GM21447 (cell line): ENCODE results near the gene LDB2.

Source experiments
- ATAC-seq: cut with Tn5 transposase; IDR thresholded peaks from one replicate; pipeline ENCODE4 v1.9.1; 2021; ENCODE audit not compliant: unreplicated experiment

The LDB2 gene

DNA sequence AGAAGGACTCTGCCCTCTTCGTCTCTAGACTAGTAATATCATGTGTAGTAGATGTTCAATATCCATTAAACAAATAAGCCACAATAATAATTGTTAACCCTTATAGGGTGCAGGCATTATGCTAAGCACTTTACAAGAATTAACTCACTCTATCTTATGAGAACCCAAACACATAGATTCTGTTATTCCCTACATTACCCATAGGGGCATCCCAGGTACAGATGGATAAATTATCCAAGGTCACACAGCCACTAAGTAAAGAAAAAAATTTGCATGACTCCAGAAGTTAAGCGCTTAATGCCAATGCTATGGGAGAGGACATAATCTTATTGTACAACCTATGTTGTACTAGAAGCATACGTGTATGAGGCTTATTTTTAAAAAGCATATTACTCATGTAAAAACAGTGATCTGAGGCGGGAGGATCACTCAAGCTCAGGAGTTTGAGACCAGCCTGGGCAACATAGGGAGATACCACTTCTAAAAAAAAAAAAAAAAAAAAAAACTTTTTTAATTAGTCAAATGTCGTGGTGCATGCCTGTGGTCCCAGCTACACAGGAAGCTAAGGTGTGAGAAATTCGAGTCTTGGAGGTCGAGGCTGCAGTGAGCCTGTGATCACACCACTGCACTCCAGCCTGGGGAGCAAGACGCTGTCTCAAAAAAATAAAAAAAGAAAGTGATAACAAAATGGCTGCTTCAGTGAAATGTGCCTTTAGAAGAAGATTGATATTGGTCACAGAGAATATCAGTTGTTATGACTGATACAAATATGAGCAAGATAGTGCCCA is 13.6 kb downstream of the LDB2 start:
- ATAC-seq = no peak

DNA sequence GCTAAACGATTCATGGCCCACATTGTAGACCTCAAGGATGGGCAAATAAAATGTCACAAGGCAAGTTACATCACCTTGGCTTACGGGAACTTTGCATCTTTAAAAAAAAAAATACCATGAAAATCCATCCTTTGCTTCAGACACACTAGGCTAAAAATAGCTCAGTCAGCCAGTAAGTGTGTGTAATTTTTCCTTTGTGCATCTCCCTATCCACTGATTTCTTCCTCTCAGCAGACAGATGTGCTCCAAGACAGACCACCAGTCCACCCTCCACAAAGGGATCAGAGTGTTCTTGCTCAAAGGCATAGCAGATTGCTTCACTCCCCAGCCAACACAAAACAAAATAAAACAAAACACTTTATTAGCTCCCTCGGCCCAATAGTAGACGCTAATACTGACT is 14.6 kb downstream of the LDB2 start:
- no peak for ATAC-seq

DNA sequence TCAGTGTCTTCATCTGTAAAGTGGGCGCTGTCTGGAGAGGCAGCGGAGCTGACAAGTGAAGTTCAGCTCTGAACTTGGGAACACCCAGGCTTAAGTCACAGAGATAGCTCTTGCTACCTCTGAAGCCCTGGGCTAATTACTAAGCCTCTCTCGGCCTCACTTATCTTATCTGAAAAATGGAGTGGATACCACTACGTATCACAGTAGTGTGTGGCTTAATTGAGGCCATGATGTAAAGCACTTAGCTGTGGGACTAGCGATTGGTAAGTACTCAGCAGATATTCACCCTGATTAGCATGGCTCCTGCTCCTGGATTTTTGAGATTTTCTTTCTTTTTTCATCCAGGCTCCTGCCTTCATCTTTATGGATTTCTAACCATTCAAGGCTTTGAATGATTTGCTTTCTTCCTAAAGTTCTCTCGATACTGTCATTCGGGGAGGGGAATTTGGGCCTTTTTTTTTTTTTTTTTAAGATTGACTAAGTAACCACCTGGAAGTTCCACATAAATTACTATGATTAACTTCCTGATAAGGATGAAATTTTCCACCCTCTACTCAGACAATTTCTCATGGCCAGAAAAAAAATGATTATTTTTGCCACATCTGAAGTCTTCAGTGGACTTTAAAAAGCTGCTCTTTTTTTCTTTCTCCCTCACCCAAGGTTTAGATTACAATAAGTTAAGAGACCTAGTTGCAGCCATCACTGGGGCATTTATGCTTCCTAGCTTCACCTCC is 17.1 kb downstream of the LDB2 start:
- no peak for ATAC-seq

DNA sequence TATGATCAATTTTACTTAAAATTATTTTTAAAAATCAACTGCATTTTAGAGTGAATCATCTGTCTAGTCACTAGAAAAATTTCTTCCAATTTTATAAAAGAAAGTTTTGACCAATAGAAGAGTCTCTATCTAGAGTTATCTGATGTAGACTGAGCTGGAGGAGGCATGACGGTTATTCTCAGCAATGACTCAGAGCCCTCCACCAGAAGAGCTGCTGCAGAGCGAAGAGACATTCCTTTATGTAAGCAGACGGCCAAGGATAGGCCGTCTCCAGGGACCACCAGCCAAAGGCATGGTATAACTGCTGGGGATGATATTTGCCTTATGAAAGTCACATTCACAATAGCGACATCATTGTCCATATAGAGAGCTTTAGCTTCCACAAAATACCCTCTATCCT is 23.0 kb downstream of the LDB2 start:
- no peak for ATAC-seq

DNA sequence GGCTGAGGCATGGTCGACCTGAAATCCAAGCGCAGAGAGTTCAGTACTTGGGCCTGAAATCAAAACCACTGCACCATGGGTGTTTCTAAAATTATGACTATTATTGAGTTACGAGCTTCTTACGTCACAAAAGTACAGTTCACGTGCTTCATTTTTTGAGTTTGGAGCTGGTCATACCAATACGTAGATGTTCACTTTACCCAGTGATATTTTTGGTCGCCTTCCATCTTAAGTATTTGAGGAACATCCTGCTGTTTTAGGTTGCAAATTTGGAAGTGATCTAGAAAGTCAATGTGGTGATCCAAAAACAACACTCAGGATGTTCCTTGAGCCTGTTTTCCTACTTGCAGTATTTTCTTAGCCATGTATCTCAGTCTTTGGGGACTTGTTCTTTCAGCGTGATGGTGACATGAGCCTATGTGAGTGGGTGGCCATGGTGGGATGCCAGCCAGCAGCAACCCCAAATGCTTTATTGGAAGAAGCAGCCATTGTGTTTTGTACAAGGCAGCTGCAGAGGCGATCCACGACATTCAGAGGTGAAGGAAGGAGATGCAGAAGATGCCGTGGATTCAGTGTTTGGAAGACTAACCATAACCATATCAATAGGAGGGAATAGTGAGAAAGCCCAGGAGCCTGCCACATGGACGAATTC is 28.7 kb downstream of the LDB2 start:
- no peak for ATAC-seq

DNA sequence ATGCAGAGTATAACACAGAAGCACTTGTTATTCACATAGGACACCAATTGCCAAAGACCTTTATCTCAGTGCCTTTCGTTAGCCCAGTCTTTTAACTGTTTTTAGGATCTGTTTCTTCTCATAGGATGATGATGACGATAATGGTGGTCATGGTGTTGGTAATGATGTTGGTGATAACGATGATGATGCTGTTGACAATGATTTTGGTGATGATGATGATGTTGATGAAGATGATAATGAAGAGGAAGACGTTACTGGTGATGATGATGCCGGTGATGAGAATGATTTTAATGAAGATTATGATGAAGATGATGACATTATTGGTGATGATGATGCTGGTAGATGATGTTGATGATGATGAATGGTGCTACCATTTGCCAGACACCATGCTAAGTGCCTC is 29.8 kb downstream of the LDB2 start:
- ATAC-seq = no peak

DNA sequence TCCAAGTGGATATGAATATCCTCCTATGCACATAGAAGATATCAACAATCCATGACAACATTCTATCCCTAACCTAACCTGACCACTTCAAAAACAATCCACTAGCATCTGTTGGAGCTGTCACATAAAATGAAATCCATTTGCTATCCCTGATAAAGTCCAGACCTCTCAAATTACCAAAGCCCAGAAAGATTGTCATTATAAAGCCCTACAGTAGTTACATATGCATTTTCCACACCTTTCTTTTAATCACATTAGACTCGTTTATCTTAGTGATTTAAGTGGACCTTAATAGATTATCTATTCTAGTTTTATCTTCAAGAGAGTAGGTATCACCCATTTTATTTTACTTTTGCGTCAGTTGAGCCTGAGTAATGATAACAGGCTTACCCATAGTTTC is 30.6 kb downstream of the LDB2 start:
- no peak for ATAC-seq

DNA sequence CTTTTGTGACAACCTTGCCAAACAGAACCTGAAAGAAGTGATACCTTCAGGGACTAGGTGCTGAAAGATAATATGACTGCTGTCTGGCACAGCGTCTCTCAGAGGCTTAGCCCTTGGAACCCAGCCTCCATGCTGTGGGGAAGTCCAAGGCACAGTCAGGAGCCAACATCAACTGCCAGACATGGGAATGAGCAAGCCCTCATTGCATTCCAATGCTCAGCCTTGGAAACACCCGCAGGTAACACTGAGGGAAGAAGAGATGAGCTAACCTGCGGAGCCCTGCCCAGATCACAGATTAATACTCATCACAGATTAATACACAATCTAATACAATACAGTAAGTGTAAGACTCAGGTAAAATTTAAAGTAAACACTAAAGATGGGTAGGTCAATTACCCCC is 31.5 kb downstream of the LDB2 start:
- no peak for ATAC-seq

DNA sequence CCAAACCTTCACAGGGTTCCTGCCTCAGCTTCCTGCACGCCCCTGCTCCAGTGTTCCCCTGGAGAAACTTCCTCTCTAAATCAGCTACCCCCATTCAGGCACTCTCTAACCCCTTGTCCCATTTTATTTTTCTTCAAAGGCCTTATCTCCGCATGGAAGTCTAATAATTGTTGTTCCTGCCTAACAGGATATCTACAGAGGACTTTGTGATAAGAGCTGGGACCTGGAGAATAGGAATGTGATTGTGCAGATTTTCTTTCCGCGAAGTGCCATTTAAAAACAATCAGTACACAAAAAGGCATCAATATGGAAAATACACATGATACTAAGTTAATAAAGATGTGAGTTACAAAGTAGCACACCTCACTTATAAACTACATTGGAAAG is 32.6 kb downstream of the LDB2 start:
- ATAC-seq = no peak

DNA sequence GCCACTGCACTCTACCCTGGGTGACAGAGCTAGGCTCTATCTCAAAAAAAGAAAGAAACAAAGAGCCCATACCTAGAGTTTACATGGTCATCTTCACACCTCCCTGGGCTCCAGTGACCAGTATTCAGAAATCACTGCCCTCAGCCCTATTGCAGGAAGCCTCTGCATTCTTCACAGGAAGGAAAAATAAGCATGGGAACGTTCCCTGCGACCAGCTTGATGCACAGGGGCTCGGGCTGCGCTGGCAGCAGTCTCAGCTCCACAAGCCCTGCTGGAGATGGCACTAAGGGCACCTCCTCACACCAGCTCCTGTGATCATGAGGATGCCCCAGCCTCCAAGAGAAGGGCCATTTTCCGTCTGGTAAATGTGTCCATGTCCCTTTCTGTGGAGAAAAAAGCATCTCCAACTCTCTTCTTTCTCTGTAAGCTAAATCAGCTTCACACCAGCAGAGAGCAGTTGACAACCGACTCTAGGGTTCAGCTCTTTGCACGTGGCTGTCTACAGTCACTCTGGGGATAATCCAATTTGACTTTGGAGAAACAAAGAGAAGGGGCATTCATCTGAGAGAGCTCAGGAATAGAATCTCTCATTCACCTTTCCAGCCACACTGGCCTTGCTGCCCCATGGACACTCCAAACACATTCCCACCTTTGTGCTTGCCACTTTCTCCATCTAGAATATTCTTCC is 33.1 kb downstream of the LDB2 start:
- no peak for ATAC-seq

DNA sequence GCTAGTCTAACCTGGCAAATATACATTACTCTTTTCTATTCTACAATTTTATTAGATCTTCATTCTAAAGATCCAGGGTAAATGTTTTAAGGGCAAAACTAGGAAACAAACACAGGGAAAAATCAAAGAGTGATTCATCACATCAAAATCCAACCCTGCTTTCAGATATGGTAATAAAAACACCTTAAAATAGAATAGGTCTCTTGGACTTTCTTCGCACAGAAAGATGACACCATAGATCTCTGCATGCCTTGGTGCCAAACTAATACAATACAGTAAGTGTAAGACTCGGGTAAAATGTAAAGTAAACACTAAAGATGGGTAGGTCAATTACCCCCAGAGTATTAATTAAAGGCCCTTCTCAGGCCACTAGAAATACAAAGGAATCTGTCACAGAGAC is 34.2 kb downstream of the LDB2 start:
- ATAC-seq = no peak

DNA sequence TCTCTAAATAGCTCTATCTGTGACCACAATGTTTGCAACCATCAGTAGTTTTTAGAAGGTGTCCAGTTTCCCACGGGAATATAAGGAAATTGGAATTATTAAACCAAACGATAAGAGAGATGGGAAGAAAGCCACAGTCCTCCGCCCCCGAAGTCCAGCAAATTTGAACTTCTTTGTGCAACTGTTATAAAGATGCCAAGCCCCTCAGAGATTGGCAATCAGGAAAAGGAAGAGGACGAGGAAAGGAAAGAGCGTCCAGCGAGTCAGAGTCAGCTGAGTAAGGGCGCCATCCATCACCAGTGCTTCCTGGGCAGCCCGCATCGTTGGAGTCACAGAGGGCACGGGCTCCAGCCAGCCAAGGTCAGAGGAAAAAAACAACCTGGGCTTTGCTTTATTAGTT is 35.7 kb downstream of the LDB2 start:
- ATAC-seq = no peak

DNA sequence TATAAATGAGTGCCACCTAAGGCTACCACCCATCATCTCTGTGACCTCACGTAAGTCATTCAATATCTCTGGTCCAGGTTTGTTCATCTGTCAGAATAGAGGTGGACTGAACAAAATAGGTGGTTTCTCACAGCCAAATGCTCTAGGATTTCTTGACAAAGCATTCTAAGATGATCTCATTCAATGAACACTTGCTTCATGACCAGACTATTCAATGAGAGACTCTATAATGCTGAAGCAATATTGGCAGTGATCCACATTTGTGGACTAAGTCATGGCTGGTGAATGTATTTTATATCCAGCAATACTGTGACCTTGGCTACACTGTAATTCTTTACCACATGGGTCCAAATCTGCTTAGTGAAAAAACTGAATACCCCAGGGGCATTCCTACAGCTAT is 37.9 kb downstream of the LDB2 start:
- no peak for ATAC-seq

DNA sequence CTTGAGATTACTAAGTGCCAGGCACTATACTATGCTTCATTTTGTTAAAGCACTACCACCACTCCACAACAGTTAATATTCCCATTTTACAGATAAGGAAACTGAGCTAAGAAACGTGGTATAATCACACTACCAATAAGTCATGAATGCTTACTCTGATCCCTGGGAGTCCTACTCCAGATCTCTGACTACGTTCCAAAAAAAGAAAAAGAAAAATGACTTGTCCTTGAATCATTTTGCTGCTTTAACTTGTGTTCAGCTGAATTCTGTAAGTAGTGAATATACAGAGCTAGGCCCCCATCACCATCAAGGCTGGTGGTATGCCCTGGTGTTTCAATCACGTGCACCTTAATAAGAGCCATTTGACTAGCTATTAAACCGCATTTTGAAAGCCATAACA is 39.4 kb downstream of the LDB2 start:
- no peak for ATAC-seq

DNA sequence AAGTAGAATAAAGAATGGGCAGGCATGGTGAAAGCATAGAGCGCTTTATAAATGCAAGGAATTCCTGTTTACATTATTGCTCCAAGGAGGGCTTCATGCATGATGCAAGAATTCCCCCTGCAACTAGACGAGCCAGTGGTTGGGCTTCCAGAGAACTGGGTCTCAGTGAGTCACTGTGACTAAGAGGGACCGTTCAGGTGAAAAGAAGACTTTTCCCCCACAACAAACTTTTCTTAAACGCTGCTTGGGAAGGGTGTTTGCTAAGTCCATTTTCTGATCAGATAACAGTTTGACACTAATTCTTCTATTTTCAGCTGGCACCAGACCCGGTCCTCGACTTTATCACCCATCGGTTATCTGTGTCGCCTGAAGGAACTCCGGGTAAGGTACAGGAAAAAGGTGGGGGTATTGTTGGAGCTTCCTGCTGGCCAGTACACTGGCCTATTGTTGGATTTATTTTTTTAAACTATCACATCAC is 40.1 kb downstream of the LDB2 start:
- ATAC-seq = no peak

DNA sequence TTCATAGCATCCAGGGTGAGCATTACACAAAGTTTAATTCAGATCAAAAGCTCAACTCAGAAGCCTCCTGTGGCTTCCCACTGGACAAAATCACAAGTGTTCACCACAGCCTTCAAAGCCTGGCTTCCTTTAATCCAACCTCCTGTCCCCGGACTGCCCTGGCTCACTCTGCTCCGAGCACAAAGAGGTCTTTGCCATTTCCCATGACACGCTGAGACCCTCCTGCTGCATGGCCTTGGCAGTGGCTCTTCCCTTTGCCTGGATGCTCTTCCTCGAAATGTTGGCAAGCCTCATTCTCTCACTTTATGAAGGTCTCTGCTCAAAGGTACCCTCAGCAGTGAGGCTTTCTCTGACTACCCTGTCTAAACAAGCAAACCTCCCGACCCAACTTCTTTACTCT is 41.0 kb downstream of the LDB2 start:
- no peak for ATAC-seq

DNA sequence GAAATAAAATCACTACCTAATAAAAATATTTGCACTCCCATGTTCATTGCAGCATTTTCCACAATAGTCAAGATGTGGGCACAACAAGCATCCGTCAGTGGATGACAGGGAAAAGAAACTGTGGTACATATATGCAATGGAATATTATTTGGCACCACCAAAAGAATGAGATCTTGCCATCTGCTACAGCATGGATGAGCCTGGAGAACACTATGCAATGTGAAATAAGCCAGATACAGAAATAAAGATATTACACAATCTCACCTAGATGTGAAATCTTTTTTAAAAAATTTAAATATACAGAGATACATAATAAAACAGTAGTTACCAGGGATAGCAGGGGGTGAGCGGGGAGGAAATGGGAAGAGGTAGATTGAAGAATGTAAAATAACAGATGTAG is 44.8 kb downstream of the LDB2 start:
- no peak for ATAC-seq

DNA sequence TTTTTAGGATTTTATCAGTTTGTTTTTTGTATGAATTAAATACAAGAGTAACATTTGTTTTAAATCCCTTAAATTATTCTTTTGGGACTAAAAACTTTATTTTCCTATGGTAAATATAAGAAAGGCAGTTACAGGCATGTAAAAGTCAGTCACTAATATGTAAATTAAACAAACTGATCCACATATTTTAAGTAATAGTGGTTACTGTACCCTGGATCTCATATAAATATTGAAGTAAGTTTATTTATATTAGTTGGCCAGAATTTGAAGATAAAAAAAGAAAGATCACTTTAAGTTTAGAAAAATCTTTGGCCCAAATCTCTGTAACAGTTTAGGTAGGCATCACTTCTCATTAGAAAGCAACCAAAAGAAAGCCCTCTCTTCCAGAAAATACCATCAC is 45.8 kb downstream of the LDB2 start:
- no peak for ATAC-seq

DNA sequence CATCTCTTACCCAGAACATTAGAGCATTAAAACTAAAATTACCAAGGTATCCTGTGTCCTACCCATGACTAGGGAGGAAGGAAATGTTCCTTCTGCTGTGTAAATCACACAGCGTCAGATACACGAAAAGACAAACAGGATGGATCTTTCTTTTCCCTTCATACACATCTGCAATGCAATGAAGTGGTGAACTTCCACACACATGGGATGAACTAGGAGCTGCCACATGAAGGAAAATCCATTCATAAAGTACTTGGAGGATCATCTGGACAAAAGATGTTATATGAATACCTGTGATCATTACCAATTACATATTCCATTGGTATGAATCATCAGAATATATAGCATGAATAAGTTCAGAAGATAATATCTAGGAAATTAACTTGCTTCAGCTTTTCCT is 46.2 kb downstream of the LDB2 start:
- ATAC-seq = no peak

DNA sequence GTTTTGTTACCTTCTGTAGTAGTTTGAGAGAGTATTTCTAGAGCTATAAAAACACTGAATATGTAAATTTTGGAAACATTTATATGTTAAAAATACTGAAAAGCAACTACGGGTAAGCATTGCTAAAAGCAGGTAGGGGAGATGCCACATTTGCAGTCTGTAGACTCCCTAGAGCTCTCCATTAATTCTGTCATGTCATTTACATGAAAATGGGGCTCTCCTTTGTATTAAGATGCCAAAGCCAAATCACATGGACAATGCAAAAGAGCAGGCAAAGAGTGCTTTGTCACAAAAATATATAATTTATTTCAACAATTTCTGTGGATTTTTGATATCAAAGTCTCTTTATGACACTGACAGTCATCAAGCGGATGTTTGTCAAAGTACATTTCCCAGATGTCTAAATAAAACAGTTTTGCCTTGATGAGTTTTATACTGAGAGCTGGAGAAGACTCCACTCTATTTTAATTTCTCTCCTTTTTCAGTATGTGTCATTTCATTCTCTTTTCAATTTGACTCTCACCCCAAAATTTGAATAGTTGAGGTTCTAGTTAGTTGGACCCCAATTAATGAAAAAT is 51.8 kb downstream of the LDB2 start:
- no peak for ATAC-seq
